GM23248 (cell line): ENCODE data around the gene SLC4A11. TPM values are rescaled to one million over a fixed set of nuclear protein-coding genes. Genes with fewer than 3 reads are reported as not detected.

Experiments used
- DNase-seq: peaks from one replicate; pipeline ENCODE4 v3.0.0-alpha.2; 2015
- H2AFZ ChIP-seq: fragments of 200-600 bp; sonication (generic); 2 replicates; pipeline ENCODE4 v1.6.1; 2016; ENCODE audit warnings: antibody characterized with exemption
- H3F3A ChIP-seq: fragments of 200-600 bp; sonication (generic); 2 replicates; pipeline ENCODE4 v1.6.1; 2016; ENCODE audit warnings: mild to moderate bottlenecking, antibody characterized with exemption, mixed run types; ENCODE audit not compliant: insufficient read depth
- H3K27ac ChIP-seq: fragments of 200-600 bp; sonication (generic); 2 replicates; pipeline ENCODE4 v1.5.1; 2016; ENCODE audit warnings: mild to moderate bottlenecking
- H3K27me3 ChIP-seq: fragments of 200-600 bp; sonication (generic); replicated peaks from 2 replicates; pipeline ENCODE4 v1.6.1; 2016; ENCODE audit warnings: mild to moderate bottlenecking; ENCODE audit not compliant: insufficient read depth
- H3K36me3 ChIP-seq: fragments of 200-600 bp; sonication (generic); 2 replicates; pipeline ENCODE4 v1.6.1; 2016; ENCODE audit warnings: low read depth, mild to moderate bottlenecking
- H3K4me1 ChIP-seq: fragments of 200-600 bp; sonication (generic); 2 replicates; pipeline ENCODE4 v1.6.1; 2016; ENCODE audit warnings: mild to moderate bottlenecking; ENCODE audit not compliant: insufficient read depth
- H3K4me2 ChIP-seq: fragments of 200-600 bp; sonication (generic); one replicate; pipeline ENCODE4 v1.6.1; 2016; ENCODE audit warnings: mild to moderate bottlenecking; ENCODE audit not compliant: unreplicated experiment
- H3K4me3 ChIP-seq: fragments of 200-600 bp; sonication (generic); 2 replicates; pipeline ENCODE4 v1.5.1; 2016; ENCODE audit warnings: mild to moderate bottlenecking
- H3K79me2 ChIP-seq: fragments of 200-600 bp; sonication (generic); 2 replicates; pipeline ENCODE4 v1.6.1; 2016; ENCODE audit warnings: mild to moderate bottlenecking; ENCODE audit not compliant: insufficient read depth
- H3K9ac ChIP-seq: fragments of 200-600 bp; sonication (generic); 2 replicates; pipeline ENCODE4 v1.6.1; 2016; ENCODE audit warnings: mild to moderate bottlenecking
- H3K9me2 ChIP-seq: fragments of 200-600 bp; sonication (generic); 2 replicates; pipeline ENCODE4 v1.6.1; 2016; ENCODE audit warnings: mixed run types, mild to moderate bottlenecking, moderate library complexity; ENCODE audit not compliant: insufficient read depth
- H3K9me3 ChIP-seq: fragments of 200-600 bp; sonication (generic); one replicate; pipeline ENCODE4 v1.6.1; 2017; ENCODE audit warnings: low read depth
- H4K20me1 ChIP-seq: fragments of 200-600 bp; sonication (generic); 2 replicates; pipeline ENCODE4 v1.6.0; 2016; ENCODE audit not compliant: insufficient read depth
- EZH2 ChIP-seq: fragments of 200-600 bp; sonication (generic); IDR thresholded peaks from 2 replicates; pipeline ENCODE4 v1.6.1; 2018; ENCODE audit warnings: antibody characterized with exemption, mild to moderate bottlenecking; ENCODE audit not compliant: insufficient read depth, poor library complexity, severe bottlenecking
- EZH2phosphoT487 ChIP-seq: fragments of 200-600 bp; sonication (generic); IDR thresholded peaks from 2 replicates; pipeline ENCODE4 v1.6.1; 2018; ENCODE audit warnings: antibody characterized with exemption, moderate library complexity, mild to moderate bottlenecking, low read depth; ENCODE audit not compliant: insufficient read depth
- WGBS, 2 experiments: methylation state at CpG; one replicate each; pipeline ENCODE4 v1.1.6; 2015 to 2017; ENCODE audit warnings: low lambda C conversion rate in 2 of 2, low coverage in 1 of 2; ENCODE audit errors: missing lambda C conversion rate in 2 of 2; 5-methylcytosine and 5-hydroxymethylcytosine counted together
- in situ Hi-C: fragments of 300-500 bp; cut with MboI; formaldehyde crosslinking; loops from 2 replicates; pipeline ENCODE4 v1.15.0; 2020
- polyA plus RNA-seq: library from polyadenylated mRNA; unstranded; fragments of >200 nt; fragmentation: Nextera tagmentation; extraction: Ambion mirVana; gene quantifications from 2 replicates; pipeline ENCODE4 v1.2.1, GENCODE V29; 2016
- total RNA-seq: library from RNA; depleted of rRNA; stranded (reverse); fragments of >200 nt; shearing (Covaris generic); gene quantifications from 2 replicates; pipeline ENCODE4 v1.2.3, GENCODE V29; 2014

The SLC4A11 gene
- total and polyA plus RNA-seq, 2 experiments from 2014 or later: 0.65 to 1.1 TPM

DNA sequence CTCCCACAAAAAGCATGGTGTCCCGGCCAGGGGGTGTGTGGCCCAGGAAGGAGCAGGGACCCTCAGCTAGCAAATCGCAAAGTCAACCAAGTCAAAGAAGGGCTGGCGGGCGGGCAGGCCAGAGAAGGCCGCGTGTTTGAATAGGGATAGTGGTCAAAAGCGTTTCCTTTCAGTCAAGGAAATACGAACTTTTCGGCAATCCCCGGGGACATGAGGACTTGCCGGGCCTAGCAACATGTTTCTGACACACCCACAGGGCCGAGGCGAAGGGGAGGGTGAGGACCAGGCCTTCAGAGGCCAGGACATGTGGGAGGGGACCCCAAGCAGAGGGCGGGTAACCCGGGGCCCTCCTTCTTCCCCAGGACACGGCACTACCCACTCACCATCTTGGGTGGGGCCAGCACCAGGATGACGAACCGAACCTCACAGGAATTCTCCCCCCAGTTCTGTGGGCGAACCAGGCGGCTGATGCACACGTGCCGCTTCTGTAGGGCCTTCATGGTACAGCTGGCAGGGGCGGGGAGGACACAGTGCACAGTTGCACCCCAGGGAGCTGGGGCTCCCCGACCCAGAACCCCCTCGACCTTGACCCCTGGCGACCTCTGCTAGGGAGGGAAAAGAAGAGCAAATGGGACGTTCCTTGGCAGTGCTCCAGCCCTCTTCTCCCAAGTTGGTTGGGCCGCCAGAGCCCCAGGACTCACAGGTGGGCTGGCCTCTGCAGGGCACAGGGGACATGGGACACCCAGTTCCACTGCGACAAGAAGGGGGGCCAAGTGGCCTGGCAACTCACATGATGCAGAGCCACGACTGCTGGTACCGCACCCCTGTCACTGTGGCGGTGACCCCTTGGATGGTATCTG, 5.6 kb downstream of the SLC4A11 start:
- in situ Hi-C loops: no loop called here
- H3K4me1 ChIP-seq: no peaks in the 10 kb centered on the region

DNA sequence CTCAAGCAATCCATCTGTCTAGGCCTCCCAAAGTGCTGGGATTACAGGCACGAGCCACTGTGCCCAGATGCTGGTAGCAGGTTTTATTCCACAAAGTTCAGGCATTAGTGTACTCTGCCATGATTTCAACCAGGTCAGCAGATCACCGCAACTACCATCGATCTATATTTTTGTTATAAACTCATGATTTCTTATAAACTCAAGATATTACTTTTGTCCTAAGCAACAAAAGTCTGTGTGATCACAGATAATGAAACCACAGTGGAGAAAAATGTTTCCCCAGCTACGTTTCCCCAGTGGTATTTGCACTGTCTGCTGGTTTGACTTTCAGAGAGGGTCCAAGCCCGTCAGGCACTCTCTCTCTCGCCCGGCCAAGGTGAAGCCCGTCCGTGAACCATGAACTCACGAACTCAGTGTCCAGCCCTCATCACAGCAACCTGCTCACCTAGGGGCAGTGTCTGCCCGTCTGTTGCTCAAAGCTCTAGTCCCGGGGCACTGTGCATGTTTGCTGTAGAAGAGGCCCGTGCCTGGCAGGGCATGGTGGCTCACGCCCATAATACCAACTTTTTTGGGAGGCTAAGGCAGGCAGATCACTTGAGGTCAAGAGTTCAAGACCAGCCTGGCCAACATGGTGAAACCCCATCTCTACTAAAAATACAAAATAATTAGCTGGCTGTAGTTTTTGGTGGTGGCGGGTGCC, 7.0 kb downstream of the SLC4A11 start:
- Histone ChIP-seq H3K9me2 (no peaks in the 10 kb centered on the region), H3K4me3 (no peak overlapping the region), H3K27ac (no peak overlapping the region), H3K9ac (no peak overlapping the region), H3K9me3 (no peaks in the 10 kb centered on the region), H3K79me2 (no peaks in the 10 kb centered on the region), H3F3A (no peaks in the 10 kb centered on the region), H3K36me3 (no peaks in the 10 kb centered on the region), H3K4me1 (no peaks in the 10 kb centered on the region), H3K27me3 (no peaks in the 10 kb centered on the region), H2AFZ (no peak overlapping the region), H4K20me1 (no peaks in the 10 kb centered on the region), H3K4me2 (no peak overlapping the region)
- no peak for DNase-seq
- 86 to 90% methylated on average over 15 of the region's 15 CpGs for WGBS, 2 experiments
- TF ChIP-seq EZH2phosphoT487 (no peak), EZH2 (no peak)
- in situ Hi-C loops: no loop called here

More for the DNA sequence above, 5.6 kb downstream of the SLC4A11 start:
- Histone ChIP-seq H3K27ac (no peak overlapping the region), H3F3A (no peaks in the 10 kb centered on the region), H3K9me3 (no peaks in the 10 kb centered on the region), H2AFZ (no peak overlapping the region), H4K20me1 (no peaks in the 10 kb centered on the region), H3K4me3 (no peak overlapping the region), H3K27me3 (peaks cover 8% of the 10 kb centered on the region; the same call in 1 of the 2 replicates), H3K36me3 (no peaks in the 10 kb centered on the region), H3K9ac (no peak overlapping the region), H3K79me2 (no peaks in the 10 kb centered on the region), H3K9me2 (no peaks in the 10 kb centered on the region), H3K4me2 (no peak overlapping the region)
- WGBS, 2 experiments: 83 to 87% methylated on average over 31 to 32 of the region's 32 CpGs
- no peak for DNase-seq
- no peak for TF ChIP-seq EZH2
- no peak for TF ChIP-seq EZH2phosphoT487

DNA sequence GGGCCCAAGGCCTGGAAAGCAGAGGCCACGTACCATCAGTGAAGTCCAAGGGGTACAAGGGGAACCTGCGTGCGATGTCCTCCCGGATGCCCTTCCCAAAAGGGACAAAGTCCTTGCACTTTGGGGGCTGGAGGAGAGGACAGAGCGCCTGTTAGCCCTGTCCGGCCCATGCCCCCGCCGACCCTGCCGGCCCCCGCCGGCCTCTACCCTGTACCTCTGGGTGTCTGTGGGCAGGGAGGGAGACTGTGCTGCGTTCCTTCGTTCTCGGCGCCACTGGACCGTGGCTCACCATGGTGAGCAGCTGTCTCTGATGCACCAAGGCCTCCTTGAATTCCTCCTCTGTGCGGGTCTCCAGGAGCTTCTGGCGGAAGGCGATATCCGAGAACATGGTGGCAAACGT, 7.9 kb downstream of the SLC4A11 start:
- no peak for DNase-seq
- Histone ChIP-seq H2AFZ (no peak overlapping the region), H3F3A (no peaks in the 10 kb centered on the region), H3K9ac (no peak overlapping the region), H3K4me3 (no peak overlapping the region), H3K4me2 (no peak overlapping the region), H3K4me1 (no peaks in the 10 kb centered on the region), H3K27me3 (no peaks in the 10 kb centered on the region), H3K79me2 (no peaks in the 10 kb centered on the region), H4K20me1 (no peaks in the 10 kb centered on the region), H3K36me3 (no peaks in the 10 kb centered on the region), H3K9me2 (no peaks in the 10 kb centered on the region), H3K9me3 (no peaks in the 10 kb centered on the region), H3K27ac (no peak overlapping the region)
- 88 to 92% methylated on average over 21 of the region's 21 CpGs for WGBS, 2 experiments
- in situ Hi-C loops: no loop called here
- TF ChIP-seq EZH2 (no peak), EZH2phosphoT487 (no peak)

DNA sequence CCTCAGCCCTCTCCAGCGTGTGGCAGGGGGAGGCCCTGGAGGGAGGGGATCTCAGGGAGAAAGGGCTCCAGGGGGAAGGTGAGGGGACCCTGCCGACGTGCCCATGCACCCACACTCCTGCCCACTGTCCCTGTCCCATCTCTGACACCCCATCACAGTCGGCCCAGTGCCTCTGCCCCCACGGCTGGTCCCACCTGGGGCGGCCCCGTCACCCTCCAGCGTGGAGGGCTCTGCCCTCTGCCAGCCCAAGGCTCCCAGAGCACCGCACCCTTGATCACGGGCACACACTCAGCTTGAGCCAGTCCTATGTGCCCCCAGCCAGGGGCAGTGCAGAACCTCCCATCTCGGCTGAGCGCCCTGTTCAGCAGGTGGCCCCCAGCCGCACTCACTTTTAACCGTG, 9.2 kb downstream of the SLC4A11 start:
- H3K79me2 ChIP-seq: no peaks in the 10 kb centered on the region
- no peaks in the 10 kb centered on the region for H4K20me1 ChIP-seq
- H3K9ac ChIP-seq: no peak overlapping the region
- H3F3A ChIP-seq: no peaks in the 10 kb centered on the region
- H3K27ac ChIP-seq: no peak overlapping the region
- no peak overlapping the region for H2AFZ ChIP-seq
- in situ Hi-C loops: no loop called here
- no peak for DNase-seq
- H3K9me2 ChIP-seq: no peaks in the 10 kb centered on the region
- no peak overlapping the region for H3K4me3 ChIP-seq
- no peak overlapping the region for H3K4me2 ChIP-seq
- WGBS, 2 experiments: 76 to 81% methylated on average over 14 of the region's 14 CpGs
- H3K4me1 ChIP-seq: no peaks in the 10 kb centered on the region
- no peak for TF ChIP-seq EZH2
- TF ChIP-seq EZH2phosphoT487: no peak
- no peaks in the 10 kb centered on the region for H3K27me3 ChIP-seq
- H3K9me3 ChIP-seq: no peaks in the 10 kb centered on the region
- no peaks in the 10 kb centered on the region for H3K36me3 ChIP-seq
